ENCODE data around the gene MAN2C1. TPM values are rescaled to one million over a fixed set of nuclear protein-coding genes. Genes with fewer than 3 reads are reported as not detected.
A peak's percentile ranks its signal among the peaks of the same experiment; 100 is the strongest.
"Not testable (repeated sequence)": the region's sequence is repeated elsewhere in the genome, so short reads cannot be mapped to it uniquely, and the experiment has no call there.

The MAN2C1 gene
- polyA plus RNA-seq, 4 donors, result 80.9 to 278 (median 177) TPM

GRCh38 chr15:75361989-75362641 is 6.3 kb downstream of the MAN2C1 start:
- no peak for DNase-seq (ENCODE audit: low read depth in 4 of 4, low spot score in 2 of 4)

- DNase-seq (ENCODE audit: low read depth in 4 of 4, low spot score in 2 of 4), result no peak
Measured at GRCh38 chr15:75361361-75361988, 6.9 kb downstream of the MAN2C1 start.

GRCh38 chr15:75360856-75361255 is 7.6 kb downstream of the MAN2C1 start:
- no peak for DNase-seq (ENCODE audit: low read depth in 4 of 4, low spot score in 2 of 4)

- no peak for DNase-seq (ENCODE audit: low read depth in 4 of 4, low spot score in 2 of 4)
Measured at GRCh38 chr15:75360391-75360790, 8.0 kb downstream of the MAN2C1 start.

- no peak for DNase-seq (ENCODE audit: low read depth in 4 of 4, low spot score in 2 of 4)
Measured at GRCh38 chr15:75359537-75360250, 8.7 kb downstream of the MAN2C1 start.

GRCh38 chr15:75358771-75359536 is 9.5 kb downstream of the MAN2C1 start:
- no peak for DNase-seq (ENCODE audit: low read depth in 4 of 4, low spot score in 2 of 4)

DNA sequence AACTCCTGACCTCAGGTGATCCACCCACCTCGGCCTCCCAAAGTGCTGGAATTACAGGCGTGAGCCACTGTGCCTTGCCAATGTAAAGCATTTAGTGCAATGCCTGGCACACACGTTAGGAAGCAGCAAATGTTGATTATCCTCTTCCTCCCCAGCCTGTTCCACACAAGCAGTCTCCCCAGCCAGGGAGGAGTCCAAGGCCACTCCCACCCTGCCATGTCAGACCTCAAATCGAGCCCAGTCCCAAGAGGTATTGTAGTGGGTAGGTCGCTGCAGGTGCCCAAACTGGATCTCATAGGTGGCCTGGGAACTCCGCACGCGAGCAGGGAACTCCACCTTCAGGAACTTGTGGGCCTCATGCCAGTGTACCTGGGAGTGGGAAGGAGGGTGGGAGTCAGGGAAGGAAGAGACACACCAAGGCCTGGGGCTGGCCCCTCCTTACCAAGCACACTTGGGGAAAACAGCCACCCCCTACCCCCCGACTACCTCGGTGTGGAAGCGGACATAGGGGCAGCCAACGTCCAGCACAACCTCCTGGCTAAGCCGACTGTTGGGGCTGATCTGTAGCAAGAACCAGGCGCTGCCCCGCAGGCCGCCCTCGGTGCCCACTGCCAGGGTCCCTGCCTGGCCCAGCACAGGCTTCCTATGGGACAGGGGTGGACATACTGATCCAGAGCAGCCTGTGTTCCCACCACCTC is 10.3 kb downstream of the MAN2C1 start:
- no peak for DNase-seq (ENCODE audit: low read depth in 4 of 4, low spot score in 2 of 4)

DNA sequence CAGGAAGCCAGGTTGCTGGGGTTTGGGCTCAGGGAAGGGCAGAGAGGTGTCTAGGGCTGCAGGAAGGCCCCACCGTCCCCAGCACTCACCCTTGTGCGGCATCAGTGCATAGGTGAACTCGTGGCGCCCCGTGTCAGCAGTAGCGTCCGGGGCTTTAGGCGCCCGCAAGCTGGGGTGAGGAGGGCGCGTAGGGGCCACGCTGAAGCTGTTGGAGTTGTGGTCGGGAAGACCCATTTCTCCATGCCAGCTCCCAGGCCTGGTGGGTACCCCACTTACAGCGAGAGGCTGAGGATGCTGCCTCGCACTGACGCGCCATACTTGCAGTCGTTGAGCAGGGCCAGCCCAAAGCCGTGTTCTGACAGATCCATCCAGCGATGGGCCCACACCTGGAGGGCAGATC is 11.9 kb downstream of the MAN2C1 start:
- DNase-seq (ENCODE audit: low read depth in 4 of 4, low spot score in 2 of 4), result no peak

GRCh38 chr15:75356006-75356405 is 12.4 kb downstream of the MAN2C1 start:
- no peak for DNase-seq (ENCODE audit: low read depth in 4 of 4, low spot score in 2 of 4)

DNA sequence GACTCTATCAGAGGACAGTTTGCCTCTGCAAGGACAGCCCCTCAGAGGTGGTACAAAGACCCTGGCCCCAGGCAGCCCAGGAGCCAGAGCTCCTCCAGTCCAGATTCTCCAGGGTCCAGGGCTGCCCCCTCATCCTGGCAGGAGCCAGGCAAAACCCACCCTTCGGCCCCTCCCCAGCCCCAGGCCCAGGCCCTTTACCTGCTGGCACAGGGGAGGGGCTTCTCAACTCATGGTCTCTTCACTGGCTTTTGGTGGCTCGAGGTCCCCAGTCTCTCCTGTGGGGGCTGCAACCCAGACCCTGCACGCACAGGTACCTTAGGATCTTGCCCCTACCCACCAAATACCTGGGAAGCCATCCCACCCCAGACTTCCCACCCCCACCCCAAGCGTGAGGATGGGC is 13.0 kb downstream of the MAN2C1 start:
- DNase-seq (ENCODE audit: low read depth in 4 of 4, low spot score in 2 of 4), result no peak

DNA sequence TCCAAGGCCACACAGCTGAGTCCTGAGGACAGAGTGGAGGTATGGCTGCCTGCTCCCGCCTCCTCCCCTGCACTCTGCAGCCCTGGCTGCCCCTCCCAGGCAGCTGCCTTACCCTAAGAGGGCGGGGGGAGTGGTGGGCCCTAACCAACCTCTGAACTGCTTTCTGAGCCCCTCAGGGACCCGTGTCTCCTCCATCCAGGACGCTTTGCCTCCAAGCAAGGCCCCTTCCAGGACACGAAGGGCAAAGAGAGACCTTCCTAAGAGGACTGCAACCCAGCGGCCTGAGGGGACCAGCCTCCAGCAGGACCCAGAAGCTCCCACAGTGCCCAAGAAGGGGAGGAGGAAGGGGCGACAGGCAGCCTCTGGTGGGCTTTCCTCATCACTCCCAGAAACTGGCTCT is 14.0 kb downstream of the MAN2C1 start:
- DNase-seq (ENCODE audit: low read depth in 4 of 4, low spot score in 2 of 4), result no peak

GRCh38 chr15:75353604-75354003 is 14.8 kb downstream of the MAN2C1 start:
- no peak for DNase-seq (ENCODE audit: low read depth in 4 of 4, low spot score in 2 of 4)

DNA sequence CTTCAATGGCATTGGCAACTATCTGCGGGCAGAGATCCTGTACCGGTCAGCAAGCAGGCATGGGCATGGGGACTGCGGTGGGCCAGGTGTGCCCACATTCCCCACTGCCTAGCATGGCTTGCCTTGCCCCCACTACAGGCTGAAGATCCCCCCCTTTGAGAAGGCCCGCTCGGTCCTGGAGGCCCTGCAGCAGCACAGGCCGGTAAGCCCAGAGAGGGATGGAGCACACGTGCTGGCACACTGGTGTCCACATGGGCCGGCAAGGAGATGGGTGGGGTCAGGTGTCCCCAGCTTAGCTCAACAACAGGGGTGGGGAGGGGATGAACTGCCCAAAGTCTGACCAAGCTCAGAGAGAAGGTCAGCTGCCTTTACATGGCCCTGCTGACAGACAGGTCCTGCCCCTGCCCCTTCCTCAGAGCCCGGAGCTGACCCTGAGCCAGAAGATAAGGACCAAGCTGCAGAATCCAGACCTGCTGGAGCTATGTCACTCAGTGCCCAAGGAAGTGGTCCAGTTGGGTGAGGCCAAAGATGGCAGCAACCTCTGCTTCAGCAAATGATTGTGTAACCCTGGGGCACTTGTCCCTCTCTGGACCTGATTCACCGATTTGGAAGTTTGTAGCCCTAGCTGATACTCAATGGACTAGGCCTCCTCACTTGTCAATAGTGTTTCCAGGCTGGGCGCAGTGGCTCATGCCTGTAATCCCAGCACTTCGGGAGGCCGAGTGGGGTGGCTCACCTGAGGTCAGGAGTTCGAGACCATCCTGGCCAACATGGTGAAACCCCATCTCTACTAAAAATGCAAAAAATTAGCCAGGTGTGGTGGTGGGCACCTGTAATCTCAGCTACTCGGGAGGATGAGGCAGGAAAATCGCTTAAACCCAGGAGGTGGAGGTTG is 16.0 kb downstream of the MAN2C1 start:
- DNase-seq (ENCODE audit: low read depth in 4 of 4, low spot score in 2 of 4), result no peak

DNA sequence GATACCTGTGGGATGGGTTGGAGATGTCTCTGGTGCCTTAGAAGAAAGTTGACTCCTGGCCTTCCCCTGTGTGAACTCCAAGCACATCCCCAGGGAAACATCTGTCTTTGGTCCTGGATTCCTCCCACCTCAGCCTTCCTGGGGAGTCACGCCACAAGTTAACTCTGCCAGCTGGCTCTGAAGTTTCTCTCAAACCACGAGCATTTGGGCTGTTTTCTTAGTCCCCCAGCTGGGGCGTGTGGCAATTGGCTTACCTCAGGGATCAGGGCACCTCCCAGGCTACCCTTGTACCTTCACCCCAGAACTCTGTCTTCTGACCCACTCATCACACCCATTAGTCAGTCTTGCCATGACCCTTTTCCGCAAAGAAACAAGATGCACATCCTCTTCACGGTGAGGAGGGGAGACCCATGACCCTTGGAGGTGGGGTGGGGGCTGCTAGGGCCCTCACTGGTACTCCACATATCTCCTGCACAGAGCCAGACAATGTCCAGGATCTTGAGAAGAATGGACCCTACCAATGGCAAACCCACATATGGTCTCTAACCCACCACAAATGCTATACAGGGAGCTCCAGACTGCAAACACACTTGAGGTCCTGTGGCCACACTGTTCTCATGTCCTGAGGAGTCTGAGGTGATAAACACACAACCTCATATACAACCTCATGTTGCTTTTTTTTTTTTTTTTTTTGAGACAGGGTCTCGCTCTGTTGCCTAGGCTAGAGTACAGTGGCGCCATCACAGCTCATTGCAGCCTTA is 17.6 kb downstream of the MAN2C1 start:
- DNase-seq (ENCODE audit: low read depth in 4 of 4, low spot score in 2 of 4), result no peak

GRCh38 chr15:75349851-75350588 is 18.4 kb downstream of the MAN2C1 start:
- no peak for DNase-seq (ENCODE audit: low read depth in 4 of 4, low spot score in 2 of 4)

GRCh38 chr15:75349351-75349669 is 19.1 kb downstream of the MAN2C1 start:
- not testable (repeated sequence) for DNase-seq (ENCODE audit: low read depth in 4 of 4, low spot score in 2 of 4)

DNA sequence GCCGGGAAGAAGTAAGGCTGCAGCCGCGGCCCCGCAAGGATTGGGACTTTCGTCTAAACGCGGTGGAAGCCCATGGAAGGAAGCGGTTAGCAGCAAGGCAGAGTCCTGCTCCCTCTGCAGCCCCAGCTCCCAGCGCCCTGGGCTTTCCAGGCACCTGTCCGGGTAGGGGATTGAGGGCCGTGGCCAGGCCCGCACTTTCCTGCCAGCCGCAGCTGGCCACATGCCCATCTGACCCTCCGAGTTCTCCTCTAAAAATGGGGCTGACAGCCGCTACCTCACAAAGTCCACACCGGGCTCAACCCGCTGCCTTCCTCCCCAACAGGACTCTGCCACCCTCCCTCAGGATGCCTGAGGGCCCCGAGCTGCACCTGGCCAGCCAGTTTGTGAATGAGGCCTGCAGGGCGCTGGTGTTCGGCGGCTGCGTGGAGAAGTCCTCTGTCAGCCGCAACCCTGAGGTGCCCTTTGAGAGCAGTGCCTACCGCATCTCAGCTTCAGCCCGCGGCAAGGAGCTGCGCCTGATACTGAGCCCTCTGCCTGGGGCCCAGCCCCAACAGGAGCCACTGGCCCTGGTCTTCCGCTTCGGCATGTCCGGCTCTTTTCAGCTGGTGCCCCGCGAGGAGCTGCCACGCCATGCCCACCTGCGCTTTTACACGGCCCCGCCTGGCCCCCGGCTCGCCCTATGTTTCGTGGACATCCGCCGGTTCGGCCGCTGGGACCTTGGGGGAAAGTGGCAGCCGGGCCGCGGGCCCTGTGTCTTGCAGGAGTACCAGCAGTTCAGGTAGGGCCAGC is 19.7 kb downstream of the MAN2C1 start:
- peak in 1 of 4 donors; percentile 5 for DNase-seq (ENCODE audit: low read depth in 4 of 4, low spot score in 2 of 4)

Data from left renal cortex interstitium (tissue), 4 donors.